GM18499 (cell line): ENCODE data around the gene AKAP12.

Experiments used
- ATAC-seq: cut with Tn5 transposase; IDR thresholded peaks from one replicate; pipeline ENCODE4 v1.9.1; 2021; ENCODE audit warnings: moderate number of reproducible peaks; ENCODE audit not compliant: insufficient read depth, unreplicated experiment

The AKAP12 gene

GRCh38 chr6:151239603-151240035, at the start of gene AKAP12:
Gene AKAP12 (plus strand): TSS chr6:151239967. CDS start chr6:151240563, 596 bp downstream.
- ATAC-seq: no peak

- ATAC-seq: no peak
Observed at GRCh38 chr6:151191527-151191926, 48.2 kb upstream of the AKAP12 start.

DNA sequence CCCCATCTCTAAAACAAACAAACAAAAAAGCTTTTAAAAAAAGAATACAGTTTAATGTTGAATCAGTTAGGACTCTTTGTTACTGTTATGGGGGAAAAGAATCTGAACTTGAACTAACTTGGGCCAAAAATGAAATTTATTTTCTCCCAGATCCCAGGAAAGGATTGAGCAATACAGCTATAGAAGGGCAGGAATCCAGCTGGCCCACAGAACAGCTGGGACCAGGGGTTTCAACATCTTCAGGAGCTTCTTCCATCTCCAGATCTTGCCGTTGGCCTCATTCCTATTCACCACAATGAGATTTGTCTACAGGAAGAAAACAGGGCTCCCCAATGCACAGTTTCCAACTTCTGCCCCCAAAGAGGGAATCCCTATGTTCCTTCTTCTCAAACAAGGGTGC, 43.2 kb upstream of the AKAP12 start:
- ATAC-seq: no peak

GRCh38 chr6:151197556-151197955, 42.2 kb upstream of the AKAP12 start:
- no peak for ATAC-seq

- ATAC-seq: no peak
Observed at GRCh38 chr6:151199991-151200390, 39.8 kb upstream of the AKAP12 start.

DNA sequence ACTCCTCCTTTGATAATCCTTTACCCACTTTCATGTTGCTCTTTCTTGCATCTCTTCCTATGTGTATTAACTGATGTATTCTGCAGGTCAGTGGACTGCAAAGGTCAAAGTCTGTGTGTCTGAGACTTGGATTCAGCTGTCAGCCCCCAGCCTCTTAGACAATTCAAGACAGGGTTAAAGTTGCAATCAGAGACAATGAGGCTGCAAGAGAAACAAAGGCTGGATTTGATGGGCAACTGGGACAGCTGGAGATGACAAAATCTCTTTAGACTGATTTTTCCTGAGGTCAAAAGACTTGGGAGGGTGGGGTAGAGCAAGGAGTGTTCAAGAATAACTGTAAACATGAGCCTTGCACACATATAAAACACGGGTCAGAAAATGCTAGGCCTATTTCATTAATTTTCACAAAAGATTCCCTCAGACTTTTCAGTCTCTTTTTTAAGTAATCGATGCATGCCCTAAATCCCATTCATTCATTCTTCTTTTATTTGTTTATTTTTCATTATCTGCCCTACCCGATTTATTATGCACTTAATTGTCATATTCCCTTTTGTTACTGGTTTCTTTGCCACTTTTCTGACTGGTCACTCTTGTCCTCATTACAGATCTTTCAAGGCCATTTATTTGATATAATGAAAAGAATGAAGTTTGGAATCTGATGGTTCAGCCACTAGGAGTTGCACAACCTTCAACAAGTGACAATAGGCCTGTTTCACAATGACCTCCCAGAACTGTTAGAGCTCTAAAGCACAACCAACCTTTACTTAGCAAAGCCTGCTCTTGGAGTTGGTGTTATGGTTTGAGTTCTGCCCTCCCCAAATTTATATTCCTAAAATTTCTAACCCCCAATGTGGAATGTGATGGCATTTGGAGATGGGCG, 33.8 kb upstream of the AKAP12 start:
- ATAC-seq: no peak

DNA sequence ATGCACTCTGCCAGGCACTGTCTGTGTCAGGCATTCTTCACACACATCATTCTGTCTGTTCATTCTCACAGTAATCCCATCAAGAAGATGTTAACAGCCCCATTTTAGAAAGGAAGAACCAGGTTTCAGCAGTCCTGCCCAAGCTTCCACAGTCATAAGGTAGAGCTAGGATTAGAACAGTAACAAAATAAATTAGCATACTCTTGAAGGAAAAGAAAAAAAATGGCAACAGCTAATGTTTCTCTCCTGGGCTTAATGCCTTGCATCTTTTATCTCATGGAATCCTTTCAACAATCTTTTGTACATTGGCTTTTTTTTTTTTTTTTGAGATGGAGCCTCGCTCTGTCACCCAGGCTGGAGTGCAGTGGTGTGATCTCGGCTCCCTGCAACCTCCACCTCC, 32.1 kb upstream of the AKAP12 start:
- ATAC-seq: no peak

- ATAC-seq: no peak
Observed at GRCh38 chr6:151209071-151209831, 30.5 kb upstream of the AKAP12 start.

- ATAC-seq: no peak
Observed at GRCh38 chr6:151211075-151211474, 28.7 kb upstream of the AKAP12 start.

GRCh38 chr6:151213352-151213751, 26.4 kb upstream of the AKAP12 start:
- no peak for ATAC-seq

DNA sequence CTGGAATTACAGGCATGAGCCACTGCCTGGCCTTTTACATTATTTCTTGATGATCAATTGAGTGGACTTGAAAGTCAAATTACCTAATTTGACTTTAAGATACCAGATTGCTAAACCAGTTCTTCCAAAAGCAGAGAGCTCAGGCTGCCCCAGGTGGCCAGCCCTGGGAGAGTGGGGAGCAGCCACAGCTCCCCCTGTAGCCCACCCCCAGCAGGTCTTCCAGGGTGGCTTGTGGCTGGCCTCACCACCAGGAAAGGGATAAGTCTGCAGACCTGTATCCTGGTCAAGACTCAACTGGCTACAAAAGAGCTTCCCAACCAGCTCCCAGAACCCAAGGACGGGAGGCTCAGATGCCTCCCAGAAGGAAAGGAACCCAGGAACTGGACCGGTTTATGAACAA, 23.8 kb upstream of the AKAP12 start:
- no peak for ATAC-seq

DNA sequence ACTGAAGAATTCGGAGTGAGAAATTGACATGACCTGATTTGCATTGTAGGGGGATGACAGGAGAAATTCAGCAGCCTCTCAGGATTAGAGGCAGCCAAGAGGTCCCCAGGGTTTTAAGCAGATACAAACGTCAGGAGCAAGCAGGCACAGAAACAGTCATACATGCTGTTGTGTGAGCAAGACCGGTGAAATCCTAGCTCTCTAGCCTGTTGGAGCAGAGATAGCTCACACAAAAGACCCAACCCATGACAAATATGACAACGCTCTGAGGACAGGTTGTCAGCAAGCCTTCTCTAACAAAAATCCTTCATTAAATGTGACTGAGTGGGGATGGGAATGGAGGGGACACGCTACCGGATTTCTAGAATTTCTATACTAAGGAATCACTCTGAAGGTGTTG, 23.0 kb upstream of the AKAP12 start:
- no peak for ATAC-seq

DNA sequence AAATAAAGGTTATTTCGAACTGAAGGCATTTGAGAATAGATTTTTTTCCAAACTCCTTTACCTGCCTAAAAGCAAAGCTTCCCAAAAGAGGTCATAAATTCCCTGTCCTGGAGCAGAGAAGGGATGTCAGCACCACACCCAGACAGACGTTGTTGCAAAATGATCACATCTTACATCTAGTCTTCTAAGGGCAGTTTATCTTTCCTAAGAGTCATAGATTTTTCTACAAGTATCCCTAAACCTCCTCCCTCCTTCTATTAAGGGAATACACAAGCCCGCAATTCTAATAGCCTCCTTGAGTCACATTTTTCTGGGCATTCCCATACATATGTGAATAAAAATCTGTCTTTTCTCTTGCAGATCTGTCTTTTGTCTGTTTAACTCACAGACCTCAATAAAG, 20.6 kb upstream of the AKAP12 start:
- no peak for ATAC-seq

- ATAC-seq: no peak
Observed at GRCh38 chr6:151224076-151224475, 15.7 kb upstream of the AKAP12 start.

DNA sequence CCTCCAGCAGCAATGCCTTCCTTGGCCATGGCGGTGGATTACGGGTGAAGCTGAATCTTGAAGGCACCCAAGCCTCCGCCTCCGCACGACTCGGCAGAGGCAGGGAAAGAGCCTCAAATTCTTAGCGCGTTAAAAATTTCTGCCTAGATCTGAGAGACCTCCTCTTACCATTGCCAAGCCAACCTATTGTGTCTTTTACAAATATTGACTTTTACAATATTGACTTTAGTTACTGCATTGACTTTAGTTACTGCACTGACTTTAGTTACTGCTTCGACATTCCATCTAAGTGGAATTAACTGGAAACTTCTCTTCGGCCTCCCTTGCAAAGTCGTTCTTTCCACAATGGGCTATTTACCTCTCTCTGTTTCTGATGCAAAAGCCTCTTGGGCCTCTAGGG, 13.8 kb upstream of the AKAP12 start:
- no peak for ATAC-seq

DNA sequence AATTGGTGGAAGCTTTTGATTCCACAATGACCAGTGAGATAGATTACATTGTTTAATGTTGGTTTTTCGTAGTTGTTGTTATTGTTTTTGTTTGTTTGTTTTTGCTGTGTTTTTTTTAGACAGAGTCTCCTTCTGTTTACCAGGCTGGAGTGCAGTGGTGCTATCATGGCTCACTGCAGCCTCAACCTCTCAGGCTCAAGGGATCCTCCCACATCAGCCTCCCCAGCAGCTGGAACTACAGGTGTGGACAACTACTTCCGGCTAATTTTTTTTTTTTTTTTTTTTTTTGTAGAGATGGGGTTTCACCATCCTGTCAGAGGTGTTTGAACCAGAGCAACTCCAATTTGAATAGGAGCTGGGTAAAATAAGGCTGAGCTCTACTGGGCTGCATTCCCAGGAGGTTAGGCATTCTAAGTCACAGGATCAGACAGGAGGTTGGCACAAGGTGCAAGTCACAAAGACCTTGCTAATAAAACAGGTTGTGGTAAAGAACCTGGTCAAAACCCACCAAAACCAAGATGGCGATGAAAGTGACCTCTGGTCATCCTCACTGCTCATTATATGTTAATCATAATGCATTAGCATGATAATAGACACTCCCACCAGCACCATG, 10.9 kb upstream of the AKAP12 start:
- ATAC-seq: no peak

DNA sequence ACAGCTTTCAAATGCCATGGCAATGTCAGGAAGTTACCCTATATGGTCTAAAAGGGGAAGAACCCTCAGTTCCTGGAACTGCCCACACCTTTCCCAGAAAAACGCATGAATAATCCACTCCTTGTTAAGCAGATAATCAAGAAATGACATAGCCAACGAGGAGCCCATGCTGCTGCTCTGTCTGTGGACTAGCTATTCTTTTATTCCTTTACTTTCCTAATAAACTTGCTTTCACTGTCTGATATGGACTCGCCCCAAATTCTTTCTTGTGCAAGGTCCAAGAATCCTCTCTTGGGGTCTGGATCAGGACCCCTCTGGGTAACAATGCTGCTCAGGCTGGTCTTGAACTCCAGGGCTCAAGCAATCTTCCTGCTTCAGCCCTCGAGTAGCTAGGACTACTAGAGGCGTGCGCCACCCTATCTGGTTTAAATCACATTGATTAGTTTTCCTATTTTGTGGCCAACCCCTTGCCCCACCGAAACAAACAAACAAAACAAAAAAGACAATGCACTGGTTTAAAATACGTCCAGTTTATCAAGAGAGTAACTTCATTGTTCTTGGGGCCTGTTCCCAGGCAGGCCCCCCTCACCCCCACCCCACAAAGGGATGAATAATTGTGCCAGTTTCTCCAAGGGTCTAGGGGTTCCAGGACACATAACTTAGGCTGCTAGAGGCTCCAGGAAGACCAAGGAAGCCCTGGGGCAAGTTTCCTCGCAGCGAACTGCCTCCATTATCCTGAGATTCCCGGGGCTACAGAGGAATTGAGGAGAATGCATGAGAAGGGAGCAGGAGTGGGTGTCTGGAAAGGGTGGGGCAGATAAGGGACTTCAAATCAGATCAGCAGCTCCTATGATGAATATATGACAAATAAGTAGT, 10.1 kb upstream of the AKAP12 start:
- no peak for ATAC-seq

- ATAC-seq: no peak
Observed at GRCh38 chr6:151230277-151230577, 9.5 kb upstream of the AKAP12 start.

GRCh38 chr6:151232899-151233298, 6.9 kb upstream of the AKAP12 start:
- no peak for ATAC-seq

DNA sequence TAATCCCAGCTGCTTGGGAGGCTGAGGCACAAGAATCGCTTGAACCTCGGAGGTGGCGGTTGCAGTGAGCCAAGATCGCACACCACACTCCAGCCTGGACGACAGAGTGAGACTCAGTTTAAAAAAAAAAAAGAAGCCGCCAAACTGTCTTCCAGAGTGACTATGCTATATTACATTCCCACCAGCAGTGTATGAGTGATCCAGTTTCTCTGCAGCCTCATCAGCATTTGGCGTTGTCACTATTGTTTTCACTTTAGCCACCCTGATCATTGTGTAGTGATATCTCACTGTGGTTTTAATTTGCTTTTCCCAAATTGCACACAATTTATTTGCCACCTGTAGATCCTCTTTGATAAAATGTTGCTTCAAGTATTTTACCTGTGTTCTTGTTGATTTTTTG, 6.0 kb upstream of the AKAP12 start:
- no peak for ATAC-seq
